NCI-H748 treated with DMSO at 0.1 percent for 48 hours (cell line): ENCODE results near the gene CMYA5.
"Not testable (repeated sequence)": the region's sequence is repeated elsewhere in the genome, so short reads cannot be mapped to it uniquely, and the experiment has no call there.

Experiments
- DNase-seq: peaks from one replicate; lab custom pipeline; 2025; lab: John Stamatoyannopoulos, UW

The CMYA5 gene

DNA sequence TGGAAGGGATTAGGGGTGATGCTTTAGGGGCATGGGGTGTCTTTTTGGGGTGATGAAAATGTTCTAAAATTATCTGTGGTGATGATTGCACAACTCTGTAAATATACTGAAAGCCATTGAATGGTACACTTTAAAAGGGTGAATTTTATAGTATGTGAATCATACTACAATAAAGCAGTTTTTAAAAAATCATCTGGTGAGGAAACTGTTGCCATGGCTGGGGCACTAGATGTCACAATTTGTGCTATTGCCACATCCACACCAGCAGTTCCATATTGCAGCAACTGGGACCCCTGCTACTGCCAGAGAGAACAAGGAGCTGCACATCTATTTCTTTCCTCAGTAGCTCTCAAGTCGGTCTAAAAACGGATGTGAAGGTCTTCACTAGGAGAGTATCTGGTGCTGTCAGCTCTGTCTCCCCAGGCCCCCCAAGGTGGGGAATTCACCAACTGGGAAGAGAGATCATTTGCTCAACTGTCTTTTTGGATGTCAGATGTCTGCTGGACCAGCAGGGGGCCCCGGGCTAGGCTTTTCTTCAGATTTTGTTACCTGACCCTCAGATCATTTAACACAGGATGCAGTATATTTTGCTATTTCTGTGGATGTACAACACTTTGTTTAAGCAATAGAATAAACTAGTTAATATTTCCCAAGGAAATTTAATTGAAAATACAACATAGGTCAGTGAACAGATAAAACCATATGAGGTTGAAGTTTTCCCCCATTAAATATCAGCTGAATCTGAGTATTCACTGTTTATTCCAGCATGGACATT, 13.2 kb downstream of the CMYA5 start:
- DNase-seq: no peak

DNA sequence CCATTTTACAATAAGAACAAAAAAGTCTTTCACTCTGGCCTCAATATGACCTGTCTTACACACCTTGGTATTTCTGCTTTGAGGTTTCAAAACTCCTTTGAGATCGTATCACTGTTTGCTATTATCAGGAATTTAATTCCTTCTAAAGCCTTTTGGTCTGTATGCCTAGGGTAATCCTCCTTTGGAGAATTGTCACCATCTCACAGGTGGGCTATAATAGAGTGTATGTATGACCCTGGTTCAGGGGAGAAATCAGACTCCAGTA, 13.7 kb downstream of the CMYA5 start:
- DNase-seq: no peak

DNA sequence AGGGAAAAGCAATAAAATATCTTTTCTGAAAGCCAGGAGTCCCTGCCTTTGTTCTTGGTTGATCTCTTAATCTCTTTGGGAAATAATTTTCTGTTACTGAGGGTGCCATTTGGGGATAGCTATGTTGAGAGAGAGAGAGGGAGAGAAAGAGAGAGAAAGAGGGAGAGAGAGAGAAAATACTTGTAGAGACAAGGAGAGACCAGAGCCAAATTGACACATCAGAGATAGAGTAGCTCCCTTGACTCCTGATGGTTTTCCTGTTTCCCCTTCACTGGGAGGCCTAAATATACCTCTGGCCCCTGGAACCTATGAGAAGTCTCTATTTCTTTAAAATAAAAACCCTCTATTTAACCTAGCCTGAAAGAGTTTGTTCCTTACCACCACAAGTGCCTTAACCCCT, 14.9 kb downstream of the CMYA5 start:
- no peak for DNase-seq

DNA sequence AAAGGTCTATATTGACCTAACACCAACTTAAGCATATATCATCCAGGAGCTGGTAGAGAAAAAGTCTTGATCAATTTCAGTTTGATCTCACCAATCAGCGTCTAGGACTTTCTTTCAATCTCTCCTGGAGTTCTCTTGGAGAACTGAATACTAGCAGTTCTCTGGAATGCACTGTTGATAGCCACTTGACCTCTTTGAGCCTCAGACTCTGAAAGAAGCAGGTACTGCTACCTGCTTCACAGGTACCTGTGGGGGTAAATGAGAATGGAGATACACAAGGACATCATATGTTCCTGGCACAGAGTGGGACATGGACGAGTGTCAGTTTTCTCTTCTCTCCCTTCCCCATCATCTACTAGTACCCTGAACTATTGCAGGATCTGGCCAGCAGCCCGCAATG, 16.0 kb downstream of the CMYA5 start:
- no peak for DNase-seq

DNA sequence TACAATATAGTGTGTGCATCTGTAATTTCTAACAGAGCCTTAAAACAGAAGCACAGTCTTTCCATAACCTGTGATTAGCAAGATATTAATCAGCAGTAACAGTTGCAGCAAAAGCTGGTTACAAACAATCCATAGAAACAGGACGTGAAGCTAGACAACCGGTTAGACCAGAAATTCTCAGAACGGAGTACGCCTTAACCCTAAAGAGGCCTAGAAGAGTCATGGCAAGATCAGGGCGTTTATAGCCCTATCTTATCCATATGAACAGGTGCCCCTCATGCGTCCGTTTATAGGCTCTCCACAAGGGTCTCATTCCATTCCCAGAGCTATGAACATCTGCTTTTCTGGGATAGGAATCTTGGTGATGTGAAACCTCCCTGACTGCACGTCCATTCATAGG, 16.7 kb downstream of the CMYA5 start:
- DNase-seq: not testable (repeated sequence)

DNA sequence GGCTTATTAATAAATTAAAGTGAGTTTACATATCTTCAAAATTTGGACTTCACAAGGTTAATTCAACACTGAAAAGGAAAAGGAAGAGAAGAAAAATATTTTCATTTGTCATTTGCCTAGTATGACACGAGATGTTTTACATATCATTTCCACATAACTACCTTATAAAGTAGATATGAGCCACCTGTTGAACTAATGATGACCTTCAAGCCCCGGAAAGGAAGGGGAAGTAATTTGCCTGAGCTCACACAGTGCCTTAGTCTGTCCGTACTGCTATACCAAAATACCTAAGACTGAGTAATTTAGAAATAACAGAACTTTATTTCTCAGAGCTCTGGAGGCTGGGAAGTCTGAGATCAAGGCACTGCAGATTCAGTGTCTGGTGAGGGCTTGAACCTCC, 17.9 kb downstream of the CMYA5 start:
- DNase-seq: no peak

DNA sequence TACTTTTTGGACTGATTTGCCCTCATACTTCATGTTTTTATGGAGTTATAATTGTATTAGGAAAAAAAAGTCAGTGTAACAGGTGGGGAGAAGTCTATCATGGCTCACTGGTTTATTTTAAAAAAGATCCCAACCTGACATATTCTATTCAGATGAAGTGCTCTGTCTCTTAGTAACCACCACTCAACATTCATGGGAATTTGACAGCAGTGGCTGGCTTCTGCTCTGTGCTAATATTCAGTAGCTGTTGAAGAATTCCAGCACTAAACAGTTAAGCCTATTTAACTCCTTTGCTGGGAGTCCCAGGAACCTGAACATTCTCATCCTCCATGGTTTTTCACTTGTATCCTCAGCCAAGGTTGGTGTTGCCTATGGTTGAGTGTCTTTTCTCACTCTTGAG, 23.1 kb downstream of the CMYA5 start:
- no peak for DNase-seq

DNA sequence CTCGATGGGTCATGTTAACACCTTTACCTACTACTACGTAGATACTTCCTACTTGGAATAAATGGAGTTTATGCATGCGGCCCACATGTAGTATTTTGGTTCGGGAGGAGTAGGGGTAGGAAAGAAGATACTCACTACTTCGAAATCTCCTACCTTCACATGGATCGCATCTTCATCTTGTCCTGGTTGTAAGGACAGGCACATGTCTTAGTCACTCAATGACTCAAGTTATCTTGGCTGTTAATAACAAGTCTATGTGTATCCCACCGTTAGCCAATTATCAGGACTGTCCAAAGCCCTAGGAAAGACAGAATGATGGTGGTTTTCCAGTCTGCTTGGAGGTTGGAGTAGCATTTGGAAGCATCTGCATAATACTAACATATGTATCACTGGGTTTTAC, 24.1 kb downstream of the CMYA5 start:
- no peak for DNase-seq

DNA sequence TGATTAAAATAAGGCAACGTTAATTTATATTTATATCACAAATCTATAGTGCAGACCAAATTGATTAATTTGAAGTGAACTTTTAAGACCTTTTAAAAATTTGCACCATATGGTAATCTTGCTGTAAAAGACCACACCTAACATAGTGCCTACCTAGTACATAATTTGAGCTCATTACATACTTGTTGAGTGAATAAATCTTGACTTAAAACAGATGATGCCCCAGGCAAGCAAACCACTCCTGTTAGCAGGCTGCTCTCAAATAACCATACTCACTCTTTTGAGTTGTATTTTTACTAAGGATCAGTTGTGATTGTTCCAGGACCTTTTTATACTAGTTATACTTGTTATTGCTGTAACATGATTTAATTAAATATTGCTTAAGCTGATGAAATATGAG, 27.2 kb downstream of the CMYA5 start:
- no peak for DNase-seq

DNA sequence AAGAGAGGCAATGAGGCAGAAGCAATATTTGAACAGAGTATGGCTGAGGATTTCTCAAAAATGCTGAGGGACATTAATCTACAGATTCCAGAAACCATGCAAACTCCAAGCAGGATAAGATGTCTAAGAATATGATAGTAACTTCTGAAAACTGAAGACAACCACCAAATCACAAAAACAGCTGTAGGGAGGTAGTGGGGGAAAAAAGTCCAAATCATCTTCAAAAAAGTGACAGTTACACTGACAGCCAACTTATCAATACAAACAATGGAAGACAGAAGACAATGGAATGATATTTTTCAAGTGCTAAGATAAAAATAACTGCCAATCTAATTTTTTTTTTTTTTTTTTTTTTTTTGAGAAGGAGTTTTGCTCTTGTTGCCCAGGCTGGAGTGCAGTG, 30.5 kb downstream of the CMYA5 start:
- no peak for DNase-seq

DNA sequence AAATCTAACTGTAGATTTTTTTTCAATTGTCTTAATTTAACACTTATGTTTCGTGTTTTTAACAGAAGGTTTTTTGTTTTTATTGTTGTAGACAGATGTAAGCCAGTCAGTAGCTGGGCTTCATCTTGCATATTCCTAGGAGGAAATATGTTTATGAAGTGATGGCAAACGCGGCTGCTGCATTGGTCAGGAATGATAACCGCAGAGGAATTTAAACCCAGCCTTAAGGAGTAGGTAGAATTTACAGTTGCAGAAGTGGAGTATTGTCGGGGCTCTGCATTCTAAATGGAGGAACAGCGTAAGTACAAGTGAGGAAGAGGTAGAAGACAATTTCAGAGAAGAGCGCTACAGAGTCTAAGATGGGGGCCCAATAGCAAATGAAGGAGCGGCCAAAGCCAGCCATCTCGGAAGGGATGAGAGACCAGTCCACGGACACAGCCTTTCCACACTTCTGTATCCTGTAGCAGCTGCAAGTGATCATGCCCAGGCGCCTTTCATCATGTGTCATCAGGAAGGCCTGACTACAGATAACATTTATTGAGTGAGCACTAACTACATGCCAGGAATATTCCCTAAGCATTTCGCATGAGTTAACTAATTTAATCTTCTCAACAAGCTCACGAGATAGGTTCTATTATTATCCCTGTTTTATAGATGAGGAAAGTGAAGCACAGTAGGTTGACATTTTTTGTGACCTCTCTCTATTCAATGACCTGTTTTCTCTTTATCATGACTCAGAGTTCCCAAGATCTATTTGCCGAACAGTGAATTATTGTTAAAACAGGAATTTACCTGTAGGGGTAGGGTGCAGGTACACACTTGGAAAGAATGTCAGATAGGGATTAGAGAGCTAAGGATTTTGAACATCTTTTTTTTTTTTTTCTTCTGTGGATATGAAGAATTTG, 38.1 kb downstream of the CMYA5 start:
- DNase-seq: no peak

DNA sequence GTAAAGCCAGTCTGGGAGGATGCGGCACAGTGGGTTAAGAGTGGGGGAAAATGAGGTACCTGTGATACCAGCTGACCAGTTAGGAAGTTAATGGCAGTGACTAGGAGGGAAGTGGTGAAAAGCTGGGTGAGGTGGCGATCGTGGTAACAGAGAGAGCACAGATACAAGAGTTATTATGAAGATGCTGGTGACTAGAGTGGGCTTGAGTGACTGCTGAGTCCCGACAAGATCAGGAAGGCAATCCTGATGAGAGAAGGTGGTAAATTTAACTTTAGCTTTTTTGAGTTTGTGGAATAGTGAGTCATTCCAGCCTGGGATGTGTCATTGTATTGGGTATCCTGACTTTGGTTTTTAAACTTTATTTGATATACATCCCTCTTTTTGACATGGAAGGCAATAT, 38.8 kb downstream of the CMYA5 start:
- no peak for DNase-seq

DNA sequence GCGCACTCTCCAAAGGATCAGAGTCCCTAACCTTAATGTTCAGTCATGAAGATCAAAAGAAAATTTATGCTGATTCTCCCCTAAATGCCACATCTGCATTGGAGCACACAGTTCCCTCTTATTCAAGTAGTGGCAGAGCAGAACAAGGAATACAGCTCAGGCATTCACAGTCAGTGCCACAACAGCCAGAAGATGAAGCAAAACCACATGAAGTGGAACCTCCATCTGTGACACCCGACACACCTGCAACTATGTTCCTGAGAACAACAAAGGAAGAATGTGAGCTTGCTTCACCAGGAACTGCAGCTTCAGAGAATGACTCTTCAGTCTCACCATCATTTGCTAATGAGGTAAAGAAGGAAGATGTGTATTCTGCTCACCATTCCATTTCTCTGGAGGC, 40.0 kb downstream of the CMYA5 start:
- DNase-seq: no peak

DNA sequence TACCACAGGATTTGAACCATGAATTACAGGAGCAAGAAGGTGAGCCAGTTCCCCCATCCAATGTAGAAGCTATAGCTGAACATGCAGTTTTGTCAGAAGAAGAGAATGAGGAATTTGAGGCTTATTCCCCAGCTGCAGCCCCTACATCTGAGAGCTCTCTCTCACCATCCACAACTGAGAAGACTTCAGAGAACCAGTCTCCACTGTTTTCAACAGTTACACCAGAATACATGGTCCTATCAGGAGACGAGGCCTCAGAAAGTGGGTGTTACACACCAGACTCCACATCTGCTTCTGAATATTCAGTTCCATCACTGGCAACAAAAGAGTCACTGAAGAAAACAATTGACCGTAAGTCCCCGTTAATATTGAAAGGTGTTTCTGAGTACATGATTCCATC, 40.9 kb downstream of the CMYA5 start:
- DNase-seq: no peak

DNA sequence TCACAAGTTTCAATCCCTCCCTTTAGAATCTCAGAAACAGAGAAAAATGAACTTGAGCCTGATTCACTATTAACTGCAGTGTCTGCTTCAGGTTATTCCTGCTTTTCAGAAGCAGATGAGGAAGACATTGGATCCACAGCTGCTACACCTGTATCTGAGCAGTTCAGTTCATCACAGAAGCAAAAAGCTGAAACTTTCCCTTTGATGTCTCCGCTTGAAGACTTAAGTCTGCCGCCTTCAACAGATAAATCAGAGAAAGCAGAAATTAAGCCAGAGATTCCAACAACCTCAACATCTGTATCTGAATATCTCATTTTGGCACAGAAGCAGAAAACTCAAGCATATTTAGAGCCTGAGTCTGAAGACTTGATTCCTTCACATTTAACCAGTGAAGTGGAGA, 42.1 kb downstream of the CMYA5 start:
- no peak for DNase-seq

DNA sequence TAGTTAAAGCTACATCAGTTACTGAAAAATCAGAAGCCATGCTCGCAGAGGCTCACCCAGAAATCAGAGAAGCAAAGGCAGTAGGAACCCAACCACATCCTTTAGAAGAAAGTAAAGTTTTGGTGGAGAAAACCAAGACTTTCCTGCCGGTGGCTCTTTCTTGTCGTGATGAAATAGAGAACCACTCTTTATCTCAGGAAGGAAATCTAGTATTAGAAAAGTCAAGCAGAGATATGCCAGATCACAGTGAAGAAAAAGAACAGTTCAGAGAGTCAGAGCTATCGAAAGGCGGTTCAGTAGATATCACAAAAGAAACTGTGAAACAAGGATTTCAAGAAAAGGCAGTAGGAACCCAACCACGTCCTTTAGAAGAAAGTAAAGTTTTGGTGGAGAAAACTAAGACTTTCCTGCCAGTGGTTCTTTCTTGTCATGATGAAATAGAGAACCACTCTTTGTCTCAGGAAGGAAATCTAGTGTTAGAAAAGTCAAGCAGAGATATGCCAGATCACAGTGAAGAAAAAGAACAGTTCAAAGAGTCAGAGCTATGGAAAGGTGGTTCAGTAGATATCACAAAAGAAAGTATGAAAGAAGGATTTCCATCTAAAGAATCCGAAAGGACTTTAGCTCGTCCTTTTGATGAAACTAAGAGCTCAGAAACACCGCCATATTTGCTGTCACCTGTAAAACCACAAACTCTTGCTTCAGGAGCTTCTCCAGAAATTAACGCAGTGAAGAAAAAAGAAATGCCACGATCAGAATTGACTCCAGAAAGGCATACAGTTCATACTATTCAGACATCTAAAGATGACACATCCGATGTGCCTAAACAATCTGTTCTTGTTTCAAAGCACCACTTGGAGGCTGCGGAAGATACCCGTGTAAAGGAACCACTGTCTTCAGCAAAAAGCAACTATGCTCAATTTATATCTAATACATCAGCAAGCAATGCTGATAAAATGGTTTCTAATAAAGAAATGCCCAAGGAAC, 47.2 kb downstream of the CMYA5 start:
- DNase-seq: no peak

DNA sequence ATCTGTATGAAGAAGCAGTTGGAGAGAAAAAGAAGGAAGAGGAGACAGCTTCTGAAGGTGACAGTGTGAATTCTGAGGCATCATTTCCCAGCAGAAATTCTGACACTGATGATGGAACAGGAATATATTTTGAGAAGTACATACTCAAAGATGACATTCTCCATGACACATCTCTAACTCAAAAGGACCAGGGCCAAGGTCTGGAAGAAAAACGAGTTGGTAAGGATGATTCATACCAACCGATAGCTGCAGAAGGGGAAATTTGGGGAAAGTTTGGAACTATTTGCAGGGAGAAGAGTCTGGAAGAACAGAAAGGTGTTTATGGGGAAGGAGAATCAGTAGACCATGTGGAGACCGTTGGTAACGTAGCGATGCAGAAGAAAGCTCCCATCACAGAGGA, 48.7 kb downstream of the CMYA5 start:
- DNase-seq: no peak

DNA sequence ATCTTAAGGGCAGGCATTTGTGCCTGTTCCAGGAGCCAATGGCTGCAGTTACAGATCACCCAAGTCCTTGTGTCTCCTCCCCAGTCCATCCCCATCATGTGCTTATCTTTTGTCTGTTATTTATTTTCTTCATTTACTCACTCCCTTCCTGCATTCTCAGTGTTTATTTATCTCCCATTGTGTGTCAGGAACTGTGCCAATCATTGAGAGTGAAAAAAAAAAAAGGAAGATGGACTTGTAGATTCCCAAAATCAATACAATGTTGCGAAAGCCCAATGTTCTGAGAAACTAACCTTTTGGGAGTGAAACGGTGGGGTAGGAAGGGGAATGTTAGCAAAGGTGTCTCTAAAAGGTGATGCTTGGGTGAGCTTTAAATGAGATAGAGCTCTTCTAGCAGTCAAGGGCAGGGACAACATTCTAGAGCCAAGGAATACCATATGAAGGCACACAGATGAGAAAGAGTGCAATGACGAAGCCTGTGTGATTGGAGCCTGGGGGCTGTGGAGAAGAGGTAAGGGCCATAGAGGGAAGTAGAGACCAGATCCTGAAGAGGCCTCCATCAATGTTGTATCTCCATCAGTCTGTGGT, 53.0 kb downstream of the CMYA5 start:
- no peak for DNase-seq

DNA sequence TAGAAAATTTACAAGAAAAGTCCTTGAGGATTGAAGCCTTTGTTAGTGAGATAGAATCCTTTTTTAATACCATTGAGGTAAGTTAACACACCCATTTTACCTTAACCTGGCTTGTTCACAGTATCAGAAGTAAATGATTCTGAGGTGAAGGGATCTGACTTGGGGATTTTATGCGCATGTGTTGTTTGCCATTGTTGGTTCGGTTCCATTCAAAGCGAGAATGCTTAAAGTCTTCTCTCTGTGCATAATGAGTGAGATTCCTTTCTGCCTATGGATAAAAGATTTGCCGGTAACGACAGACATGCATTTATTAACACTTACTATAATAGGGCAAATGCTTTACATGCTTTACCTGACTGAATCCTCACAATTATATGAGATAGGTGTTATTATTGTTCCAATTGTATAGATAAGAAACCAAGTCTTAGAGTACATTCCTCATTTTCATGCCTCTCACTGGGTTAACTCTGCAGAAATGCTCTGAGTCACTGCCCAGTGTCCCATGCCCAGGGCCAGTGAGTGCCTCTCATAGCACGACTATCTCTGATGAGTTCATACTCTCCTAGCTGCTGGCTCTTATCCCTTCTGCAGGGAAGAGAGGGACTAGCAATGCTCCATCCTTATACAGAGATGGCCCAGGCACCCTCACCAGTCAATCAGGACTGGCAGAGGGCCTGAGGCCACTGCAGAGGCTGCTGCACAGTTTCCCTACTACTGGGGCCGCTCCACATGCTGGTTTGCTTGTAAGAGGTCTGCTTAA, 54.4 kb downstream of the CMYA5 start:
- DNase-seq: no peak

DNA sequence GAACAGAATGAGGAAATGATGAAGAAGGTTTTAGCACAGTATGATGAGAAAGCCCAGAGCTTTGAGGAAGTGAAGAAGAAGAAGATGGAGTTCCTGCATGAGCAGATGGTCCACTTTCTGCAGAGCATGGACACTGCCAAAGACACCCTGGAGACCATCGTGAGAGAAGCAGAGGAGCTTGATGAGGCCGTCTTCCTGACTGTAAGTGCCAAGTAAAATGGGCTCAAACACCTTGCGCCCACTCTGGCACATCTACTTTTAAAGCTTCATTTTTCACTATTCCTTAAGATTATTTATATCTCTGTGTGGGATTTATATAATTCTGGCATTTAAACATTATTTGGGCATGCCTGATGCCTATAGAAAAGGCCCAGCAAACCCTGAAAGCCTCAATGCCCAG, 55.6 kb downstream of the CMYA5 start:
- no peak for DNase-seq
